RWPE2 (cell line): ENCODE results near the gene FABP1.
A peak's percentile ranks its signal among the peaks of the same experiment; 100 is the strongest.

ENCODE experiments used
- ATAC-seq: fragments of 200-7000 bp; cut with Tn5 transposase; 3 replicates; pipeline ENCODE4 v1.9.1; 2021; ENCODE audit warnings: low read depth
- DNase-seq: peaks from one replicate; pipeline ENCODE4 v3.0.0-alpha.2; 2020; ENCODE audit warnings: low spot score
- H3K27ac ChIP-seq: fragments of 450-650 bp; 2 replicates; pipeline ENCODE4 v1.5.1; 2017; ENCODE audit warnings: mild to moderate bottlenecking; ENCODE audit not compliant: poor library complexity, severe bottlenecking
- H3K27me3 ChIP-seq: fragments of 250-450 bp; sonication (Bioruptor Pico); 2 replicates; pipeline ENCODE4 v1.5.1; 2021; ENCODE audit warnings: mild to moderate bottlenecking, moderate library complexity; ENCODE audit not compliant: insufficient read depth, poor library complexity, severe bottlenecking
- H3K36me3 ChIP-seq: fragments of 250-450 bp; sonication (Bioruptor Pico); 2 replicates; pipeline ENCODE4 v1.5.1; 2020; ENCODE audit warnings: low read depth, mild to moderate bottlenecking, moderate library complexity
- H3K4me1 ChIP-seq: fragments of 250-450 bp; sonication (Bioruptor Pico); 2 replicates; pipeline ENCODE4 v1.5.1; 2021; ENCODE audit warnings: mild to moderate bottlenecking, moderate library complexity; ENCODE audit not compliant: insufficient read depth, poor library complexity, severe bottlenecking
- H3K4me3 ChIP-seq: fragments of 250-450 bp; sonication (Bioruptor Pico); 2 replicates; pipeline ENCODE4 v1.5.1; 2021; ENCODE audit warnings: mild to moderate bottlenecking, moderate library complexity; ENCODE audit not compliant: severe bottlenecking
- H3K9me3 ChIP-seq: fragments of 250-450 bp; sonication (Bioruptor Pico); 2 replicates; pipeline ENCODE4 v1.5.1; 2021; ENCODE audit warnings: mild to moderate bottlenecking, moderate library complexity; ENCODE audit not compliant: severe bottlenecking
- TF ChIP-seq, protein P1 (sequence below): fragments of 450-650 bp; IDR thresholded peaks from one replicate; pipeline ENCODE4 v1.5.1; 2017; ENCODE audit warnings: mild to moderate bottlenecking, moderate library complexity; ENCODE audit not compliant: poor library complexity, severe bottlenecking

Gene FABP1

GRCh38 chr2:88161446-88162244 is 33.8 kb upstream of the FABP1 start:
- Histone ChIP-seq H3K27me3 (no peaks in the 10 kb centered on the region), H3K4me1 (no peaks in the 10 kb centered on the region), H3K9me3 (no peaks in the 10 kb centered on the region), H3K36me3 (no peaks in the 10 kb centered on the region), H3K27ac (no peak overlapping the region), H3K4me3 (no peak overlapping the region)
- ATAC-seq, result peak; percentile 49; the same call in 2 of the 3 replicates
- no peak for DNase-seq
- TF ChIP-seq, protein P1, sequence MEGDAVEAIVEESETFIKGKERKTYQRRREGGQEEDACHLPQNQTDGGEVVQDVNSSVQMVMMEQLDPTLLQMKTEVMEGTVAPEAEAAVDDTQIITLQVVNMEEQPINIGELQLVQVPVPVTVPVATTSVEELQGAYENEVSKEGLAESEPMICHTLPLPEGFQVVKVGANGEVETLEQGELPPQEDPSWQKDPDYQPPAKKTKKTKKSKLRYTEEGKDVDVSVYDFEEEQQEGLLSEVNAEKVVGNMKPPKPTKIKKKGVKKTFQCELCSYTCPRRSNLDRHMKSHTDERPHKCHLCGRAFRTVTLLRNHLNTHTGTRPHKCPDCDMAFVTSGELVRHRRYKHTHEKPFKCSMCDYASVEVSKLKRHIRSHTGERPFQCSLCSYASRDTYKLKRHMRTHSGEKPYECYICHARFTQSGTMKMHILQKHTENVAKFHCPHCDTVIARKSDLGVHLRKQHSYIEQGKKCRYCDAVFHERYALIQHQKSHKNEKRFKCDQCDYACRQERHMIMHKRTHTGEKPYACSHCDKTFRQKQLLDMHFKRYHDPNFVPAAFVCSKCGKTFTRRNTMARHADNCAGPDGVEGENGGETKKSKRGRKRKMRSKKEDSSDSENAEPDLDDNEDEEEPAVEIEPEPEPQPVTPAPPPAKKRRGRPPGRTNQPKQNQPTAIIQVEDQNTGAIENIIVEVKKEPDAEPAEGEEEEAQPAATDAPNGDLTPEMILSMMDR, result no peak

GRCh38 chr2:88160517-88160916 is 32.7 kb upstream of the FABP1 start:
- ATAC-seq (no peak), DNase-seq (no peak)
- Histone ChIP-seq H3K36me3 (no peaks in the 10 kb centered on the region), H3K4me1 (no peaks in the 10 kb centered on the region), H3K9me3 (no peaks in the 10 kb centered on the region), H3K27me3 (no peaks in the 10 kb centered on the region), H3K27ac (no peak overlapping the region), H3K4me3 (no peak overlapping the region)
- TF ChIP-seq, protein P1, result no peak

GRCh38 chr2:88159955-88160415 is 32.1 kb upstream of the FABP1 start:
- Histone ChIP-seq H3K4me1 (no peaks in the 10 kb centered on the region), H3K4me3 (no peak overlapping the region), H3K36me3 (no peaks in the 10 kb centered on the region), H3K27me3 (peaks cover 3% of the 10 kb centered on the region), H3K9me3 (peaks cover under 1% of the 10 kb centered on the region), H3K27ac (no peak overlapping the region)
- peak; percentile 64 for ATAC-seq
- no peak for DNase-seq
- TF ChIP-seq, protein P1, result peak; percentile 88

DNA sequence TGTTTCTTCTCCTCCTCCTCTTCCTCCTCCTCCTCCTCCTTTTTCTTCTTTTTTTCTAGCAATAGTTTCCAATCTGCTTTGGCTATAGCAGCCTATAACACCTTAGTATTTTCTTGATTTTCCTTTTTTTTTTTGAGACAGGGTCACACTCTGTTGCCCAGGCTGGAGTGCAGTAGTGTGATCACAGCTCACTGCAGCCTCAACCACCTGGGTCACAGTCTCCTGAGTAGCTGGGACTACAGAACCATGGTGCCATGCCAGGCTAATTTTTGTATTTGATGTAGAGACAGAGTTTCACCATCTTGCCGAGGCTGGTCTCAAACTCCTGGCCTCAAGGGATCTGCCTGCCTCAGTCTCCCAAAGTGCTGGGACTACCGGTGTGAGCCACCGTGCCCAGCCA is 31.6 kb upstream of the FABP1 start:
- Histone ChIP-seq H3K36me3 (no peaks in the 10 kb centered on the region), H3K27ac (no peak overlapping the region), H3K4me3 (no peak overlapping the region), H3K9me3 (peaks cover 1% of the 10 kb centered on the region), H3K27me3 (peaks cover 3% of the 10 kb centered on the region), H3K4me1 (no peaks in the 10 kb centered on the region)
- DNase-seq (no peak), ATAC-seq (no peak)
- TF ChIP-seq, protein P1, result no peak

GRCh38 chr2:88148929-88149438 is 21.1 kb upstream of the FABP1 start:
- Histone ChIP-seq H3K36me3 (no peaks in the 10 kb centered on the region), H3K27me3 (no peaks in the 10 kb centered on the region), H3K27ac (no peak overlapping the region), H3K9me3 (peaks cover 6% of the 10 kb centered on the region), H3K4me1 (no peaks in the 10 kb centered on the region), H3K4me3 (no peak overlapping the region)
- ATAC-seq (no peak), DNase-seq (no peak)
- TF ChIP-seq, protein P1, result no peak
